Activated T-helper 17 cell treated with anti-CD3 and anti-CD28 coated beads, Interleukin-2, amount 50 U/mL, for 72 hours (primary cell): ENCODE results near the gene MCHR2. TPM values are rescaled to one million over a fixed set of nuclear protein-coding genes. Genes with fewer than 3 reads are reported as not detected.

Source experiments
- ATAC-seq: fragments of 150-1000 bp; cut with Tn5 transposase; replicated peaks from 2 replicates; pipeline ENCODE4 v1.10.0; 2021; ENCODE audit warnings: mild to moderate bottlenecking, moderate library complexity
- H3K27ac Mint-ChIP-seq: one replicate; pipeline ENCODE4 v1.8.0; 2022; ENCODE audit warnings: mixed read lengths
- H3K27me3 Mint-ChIP-seq: one replicate; pipeline ENCODE4 v1.8.0; 2022; ENCODE audit warnings: mixed read lengths
- H3K36me3 Mint-ChIP-seq: one replicate; pipeline ENCODE4 v1.8.0; 2022; ENCODE audit warnings: low read depth, mild to moderate bottlenecking, mixed read lengths
- H3K4me1 Mint-ChIP-seq: one replicate; pipeline ENCODE4 v1.8.0; 2022; ENCODE audit warnings: mixed read lengths
- H3K4me3 Mint-ChIP-seq: one replicate; pipeline ENCODE4 v1.8.0; 2022; ENCODE audit warnings: mild to moderate bottlenecking, mixed read lengths
- H3K9me3 Mint-ChIP-seq: one replicate; pipeline ENCODE4 v1.8.0; 2022; ENCODE audit warnings: mixed read lengths
- total RNA-seq, 2 donors: library from RNA; stranded (reverse); gene quantifications; one replicate each; pipeline ENCODE4 v1.2.3, GENCODE V29; 2022

MCHR2 gene
- total RNA-seq, 2 donors from 2014 or later = not detected

GRCh38 chr6:99873084-99873483 lies 120.9 kb downstream of the MCHR2 start:
- no peaks in the 10 kb centered on the region for H3K36me3 Mint-ChIP-seq
- H3K27ac Mint-ChIP-seq = no peak overlapping the region
- no peak for ATAC-seq
- no peaks in the 10 kb centered on the region for H3K9me3 Mint-ChIP-seq
- H3K27me3 Mint-ChIP-seq = peaks cover 18% of the 10 kb centered on the region
- H3K4me1 Mint-ChIP-seq = no peaks in the 10 kb centered on the region
- no peak overlapping the region for H3K4me3 Mint-ChIP-seq

- Mint-ChIP-seq H3K27ac (no peak overlapping the region), H3K27me3 (peaks cover 18% of the 10 kb centered on the region), H3K36me3 (no peaks in the 10 kb centered on the region), H3K4me3 (no peak overlapping the region), H3K9me3 (no peaks in the 10 kb centered on the region), H3K4me1 (no peaks in the 10 kb centered on the region)
- ATAC-seq = no peak
Measured at GRCh38 chr6:99871641-99872040, 122.4 kb downstream of the MCHR2 start.
